Caco-2 (cell line): ENCODE measurements around the gene ADGRV1. TPM values are rescaled to one million over a fixed set of nuclear protein-coding genes. Genes with fewer than 3 reads are reported as not detected.

Experiments
- BruUV-seq: library from RNA; stranded (reverse); fragments of 400-500 nt; replicated peaks from 2 replicates; lab custom pipeline; 2021; lab: Mats Ljungman, UMichigan
- CTCF ChIA-PET: fragments of 300-600 bp; sonication (Branson Sonifier 250); formaldehyde crosslinking; loops from one replicate; lab custom pipeline; 2022; ENCODE audit warnings: antibody characterized with exemption; lab: Charles Lee
- POLR2A ChIA-PET: fragments of 300-600 bp; sonication (Branson Sonifier 250); formaldehyde crosslinking; loops from one replicate; lab custom pipeline; 2022; ENCODE audit warnings: antibody characterized with exemption; lab: Charles Lee
- DNase-seq, 2 experiments: peaks; one replicate each; pipeline versions ENCODE4 v3.0.0 to v3.0.0-alpha.2; 2020 to 2022
- H3K27me3 ChIP-seq: replicated peaks from 2 replicates; pipeline ENCODE4 v1.6.0; 2011; ENCODE audit warnings: low read length; ENCODE audit not compliant: control insufficient read depth, insufficient read depth
- H3K36me3 ChIP-seq: 2 replicates; pipeline ENCODE4 v1.5.1; 2011; ENCODE audit warnings: low read length; ENCODE audit not compliant: control insufficient read depth, insufficient read depth
- H3K4me1 ChIP-seq: fragments of 250-450 bp; sonication (Bioruptor Pico); 2 replicates; pipeline ENCODE4 v1.5.1; 2020; ENCODE audit warnings: mild to moderate bottlenecking
- H3K4me3 ChIP-seq: 2 replicates; pipeline ENCODE4 v1.5.1; 2011; ENCODE audit warnings: low read depth, mild to moderate bottlenecking, control low read depth, low read length
- H3K9me3 ChIP-seq: fragments of 250-450 bp; sonication (Bioruptor Pico); 2 replicates; pipeline ENCODE4 v1.5.1; 2020; ENCODE audit warnings: mild to moderate bottlenecking, moderate library complexity
- H3K27ac Mint-ChIP-seq: one replicate; pipeline ENCODE4 v1.8.0; 2022; ENCODE audit warnings: mixed read lengths; ENCODE audit not compliant: unreplicated experiment
- H3K27me3 Mint-ChIP-seq: one replicate; pipeline ENCODE4 v1.8.0; 2022; ENCODE audit warnings: mixed read lengths; ENCODE audit not compliant: insufficient read depth, unreplicated experiment
- H3K36me3 Mint-ChIP-seq: one replicate; pipeline ENCODE4 v1.8.0; 2022; ENCODE audit warnings: mild to moderate bottlenecking, mixed read lengths; ENCODE audit not compliant: insufficient read depth, unreplicated experiment
- H3K4me1 Mint-ChIP-seq: one replicate; pipeline ENCODE4 v1.8.0; 2022; ENCODE audit warnings: low read depth, mixed read lengths; ENCODE audit not compliant: unreplicated experiment
- H3K4me3 Mint-ChIP-seq: one replicate; pipeline ENCODE4 v1.8.0; 2022; ENCODE audit warnings: mild to moderate bottlenecking, moderate library complexity, mixed read lengths; ENCODE audit not compliant: unreplicated experiment
- H3K9me3 Mint-ChIP-seq: one replicate; pipeline ENCODE4 v1.8.0; 2022; ENCODE audit warnings: mixed read lengths; ENCODE audit not compliant: unreplicated experiment
- CTCF ChIP-seq, 2 experiments: fragments of 200-600 bp in 1 of 2; IDR thresholded peaks; 1 replicate in 1 of 2; 2 replicates in 1 of 2; pipeline versions ENCODE4 v1.5.1 to v1.8.0; 2011 to 2022; ENCODE audit warnings: antibody characterized with exemption in 1 of 2, control low read depth in 1 of 2, inconsistent platforms in 1 of 2, low read depth in 1 of 2, low read length in 1 of 2, mild to moderate bottlenecking in 1 of 2, moderate library complexity in 1 of 2; ENCODE audit not compliant: insufficient read depth in 1 of 2, severe bottlenecking in 1 of 2, unreplicated experiment in 1 of 2
- intact Hi-C: fragments of 100-400 bp; cut with micrococcal nuclease; formaldehyde crosslinking; loops from one replicate; pipeline ENCODE4 v1.10.0; 2022; ENCODE audit not compliant: unreplicated experiment
- total RNA-seq: library from RNA; stranded (reverse); gene quantifications from 2 replicates; pipeline ENCODE4 v1.2.3, GENCODE V29; 2022

The ADGRV1 gene
- total RNA-seq, 1 experiment from 2014 or later, result 23.2 TPM

DNA sequence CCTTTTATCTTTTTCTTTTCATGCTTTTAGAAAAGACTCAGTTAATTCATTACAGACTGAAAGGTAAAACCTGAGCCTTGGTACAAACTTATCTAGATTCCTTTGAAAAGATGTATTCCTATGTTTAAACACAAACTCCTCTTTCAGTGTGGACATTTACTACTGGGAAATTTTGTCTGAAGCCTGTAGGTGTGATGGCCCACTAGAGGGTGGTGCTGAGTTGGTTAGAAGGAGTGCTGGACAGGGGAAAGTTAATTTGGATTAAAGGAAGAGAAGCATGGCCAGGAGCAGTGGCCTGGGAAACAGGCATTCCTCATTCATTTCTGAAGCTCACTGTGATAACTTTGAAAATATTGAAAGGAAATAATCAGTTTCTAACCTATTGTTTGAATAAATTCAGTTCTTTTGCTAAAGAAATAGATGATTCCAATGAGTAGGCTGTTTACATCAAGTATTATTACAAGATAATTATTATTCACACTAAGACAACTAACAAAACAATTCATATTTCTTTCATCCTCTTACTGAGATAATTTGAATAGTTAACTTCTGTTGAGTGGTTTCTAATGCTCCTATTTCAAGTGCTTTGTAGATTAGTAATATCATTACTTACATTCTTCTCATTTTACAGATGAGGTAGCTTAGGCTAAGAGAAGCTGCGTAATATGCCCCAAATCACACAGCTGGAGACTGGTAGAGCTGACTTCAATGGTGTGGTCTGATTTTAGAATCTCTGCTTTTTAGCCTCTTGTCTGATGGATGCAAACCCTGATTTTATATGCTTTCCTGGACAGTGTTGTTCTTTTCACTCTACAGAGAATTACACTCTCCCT is 150.9 kb downstream of the ADGRV1 start:
- peak; percentile 54 to 63 for DNase-seq
- Mint-ChIP-seq H3K36me3 (no peaks in the 10 kb centered on the region), H3K4me3 (no peak overlapping the region), H3K27me3 (no peaks in the 10 kb centered on the region), H3K27ac (no peak overlapping the region), H3K4me1 (no peaks in the 10 kb centered on the region), H3K9me3 (no peaks in the 10 kb centered on the region)
- no TSS peak for BruUV-seq
- TF ChIP-seq CTCF (IDR thresholded peaks at IDR 0.05; ENCODE audit: insufficient read depth in 1 of 2, low read depth in 1 of 2, low read length in 1 of 2, severe bottlenecking in 1 of 2, unreplicated experiment in 1 of 2), result peak; percentile 68 to 91
- no peaks in the 10 kb centered on the region for H3K9me3 ChIP-seq
- no peak overlapping the region for H3K4me3 ChIP-seq
- ChIA-PET CTCF (interaction anchor here (1.0 kb wide), 1 partner anchor 74 kb away, joined by 8 read pairs; no protein-coding TSS in a partner anchor), POLR2A (no interaction called here)
- intact Hi-C loops, result loop anchor here (1.0 kb wide), 1 partner anchor 74 kb away; no protein-coding TSS in a partner anchor
- H3K36me3 ChIP-seq, result no peaks in the 10 kb centered on the region
- no peaks in the 10 kb centered on the region for H3K27me3 ChIP-seq
- H3K4me1 ChIP-seq, result no peaks in the 10 kb centered on the region

- Mint-ChIP-seq H3K4me1 (no peaks in the 10 kb centered on the region), H3K27ac (no peak overlapping the region), H3K27me3 (peaks cover 7% of the 10 kb centered on the region), H3K9me3 (no peaks in the 10 kb centered on the region), H3K4me3 (no peak overlapping the region), H3K36me3 (no peaks in the 10 kb centered on the region)
- no peaks in the 10 kb centered on the region; the same call in 1 of the 2 replicates for H3K27me3 ChIP-seq
- BruUV-seq, result no TSS peak
- no peaks in the 10 kb centered on the region for H3K4me1 ChIP-seq
- DNase-seq, result no peak
- POLR2A ChIA-PET, result no interaction called here
- H3K4me3 ChIP-seq, result no peak overlapping the region
- CTCF ChIA-PET, result interaction anchor here (0.6 kb wide), 1 partner anchor 10 kb away, joined by 5 read pairs; no protein-coding TSS in a partner anchor
- H3K36me3 ChIP-seq, result no peaks in the 10 kb centered on the region
- intact Hi-C loops, result no loop called here
- no peaks in the 10 kb centered on the region for H3K9me3 ChIP-seq
- no peak for TF ChIP-seq CTCF (IDR thresholded peaks at IDR 0.05; ENCODE audit: insufficient read depth in 1 of 2, low read depth in 1 of 2, low read length in 1 of 2, severe bottlenecking in 1 of 2, unreplicated experiment in 1 of 2)
Measured at GRCh38 chr5:90718387-90718786, 159.8 kb downstream of the ADGRV1 start.

- BruUV-seq, result no TSS peak
- POLR2A ChIA-PET, result no interaction called here
- CTCF ChIA-PET, result no interaction called here
- Mint-ChIP-seq H3K27me3 (peaks cover 5% of the 10 kb centered on the region), H3K4me3 (no peak overlapping the region), H3K27ac (no peak overlapping the region), H3K4me1 (peaks cover 8% of the 10 kb centered on the region), H3K9me3 (peaks cover 25% of the 10 kb centered on the region), H3K36me3 (no peaks in the 10 kb centered on the region)
- H3K4me1 ChIP-seq, result no peaks in the 10 kb centered on the region
- DNase-seq, result no peak
- no peak for TF ChIP-seq CTCF (IDR thresholded peaks at IDR 0.05; ENCODE audit: insufficient read depth in 1 of 2, low read depth in 1 of 2, low read length in 1 of 2, severe bottlenecking in 1 of 2, unreplicated experiment in 1 of 2)
- H3K4me3 ChIP-seq, result no peak overlapping the region
- intact Hi-C loops, result no loop called here
- H3K9me3 ChIP-seq, result 0 out of 2 replicates have a peak, but pooled peaks cover 3% of the 10 kb centered on the region
- no peaks in the 10 kb centered on the region for H3K36me3 ChIP-seq
- H3K27me3 ChIP-seq, result no peaks in the 10 kb centered on the region
Measured at GRCh38 chr5:90739567-90739966, 181.0 kb downstream of the ADGRV1 start.
